IMR-90 (cell line): ENCODE measurements around the gene GALNT9.

ENCODE experiments used
- BHLHE40 ChIP-seq: fragments of 150-350 bp; IDR thresholded peaks from 2 replicates; pipeline ENCODE4 v1.6.1; 2016; ENCODE audit warnings: mild to moderate bottlenecking, low read depth, low read length
- CEBPB ChIP-seq: IDR thresholded peaks from 2 replicates; pipeline ENCODE4 v1.6.1; 2012; ENCODE audit warnings: low read depth, low read length, improper control_type of control experiment
- CHD1 ChIP-seq: IDR thresholded peaks from 2 replicates; pipeline ENCODE4 v1.6.1; 2012; ENCODE audit warnings: low read depth, low read length, improper control_type of control experiment
- MXI1 ChIP-seq: IDR thresholded peaks from 2 replicates; pipeline ENCODE4 v1.6.1; 2012; ENCODE audit warnings: low read depth, mild to moderate bottlenecking, low read length, moderate library complexity, borderline replicate concordance
- POLR2A ChIP-seq: IDR thresholded peaks from 2 replicates; pipeline ENCODE4 v1.6.1; 2012; ENCODE audit warnings: mild to moderate bottlenecking, low read depth, low read length
- RAD21 ChIP-seq: IDR thresholded peaks from 2 replicates; pipeline ENCODE4 v1.6.1; 2012; ENCODE audit warnings: low read length, improper control_type of control experiment
- RCOR1 ChIP-seq: IDR thresholded peaks from 2 replicates; pipeline ENCODE4 v1.6.1; 2012; ENCODE audit warnings: mild to moderate bottlenecking, low read length, improper control_type of control experiment; ENCODE audit not compliant: insufficient replicate concordance
- RFX5 ChIP-seq: IDR thresholded peaks from 2 replicates; pipeline ENCODE4 v1.8.0; 2012; ENCODE audit warnings: low read depth, mild to moderate bottlenecking, low read length, moderate library complexity
- SMC3 ChIP-seq: fragments of 150-350 bp; IDR thresholded peaks from 2 replicates; pipeline ENCODE4 v1.6.1; 2016; ENCODE audit warnings: low read depth, mild to moderate bottlenecking, antibody characterized with exemption, low read length, moderate library complexity
- TF ChIP-seq, protein P1 (sequence below): conservative IDR thresholded peaks from 2 replicates; pipeline ENCODE4 v1.5.1; 2012; ENCODE audit warnings: mild to moderate bottlenecking, low read depth, low read length, improper control_type of control experiment
- TF ChIP-seq, protein P2 (sequence below): fragments of 150-350 bp; IDR thresholded peaks from 2 replicates; pipeline ENCODE4 v1.6.1; 2017; ENCODE audit warnings: mild to moderate bottlenecking, antibody characterized with exemption, low read length, low read depth
- TF ChIP-seq, protein P3 (sequence below): fragments of 150-350 bp; IDR thresholded peaks from 2 replicates; pipeline ENCODE4 v1.6.1; 2016; ENCODE audit warnings: low read depth, mild to moderate bottlenecking, low read length, moderate library complexity, borderline replicate concordance

DNA sequence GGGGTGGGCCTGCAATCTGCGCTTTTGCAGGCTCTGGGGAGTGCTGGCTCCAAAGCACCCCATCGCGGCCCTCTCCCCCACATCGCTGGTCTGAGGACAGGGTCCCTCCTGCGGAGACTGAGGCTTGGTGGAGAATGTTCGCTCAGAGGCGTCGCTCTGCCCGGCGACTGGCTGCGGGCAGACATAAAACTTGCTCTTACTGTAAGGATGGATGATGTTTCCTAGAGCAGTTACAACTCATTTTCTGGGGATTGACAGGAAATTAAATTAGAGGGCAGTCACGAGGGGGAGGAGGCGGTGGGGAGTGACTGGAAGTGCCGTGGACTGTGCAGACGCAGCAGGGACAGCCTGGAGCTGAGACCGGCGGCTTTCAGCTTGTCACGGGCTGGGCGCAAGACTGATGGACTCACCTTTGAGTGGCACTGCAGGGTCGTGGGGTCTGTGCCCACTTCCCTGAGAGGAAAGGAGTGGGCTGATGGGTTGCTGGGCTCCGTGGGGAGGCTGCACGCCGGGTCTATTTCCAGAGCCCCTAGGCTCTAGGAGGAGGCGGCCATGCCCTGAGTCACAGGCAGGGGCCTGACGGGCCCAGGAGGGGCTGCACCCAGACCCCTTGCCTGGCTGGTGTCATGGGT, 152.4 kb downstream of the GALNT9 start:
- TF ChIP-seq RFX5 (no peak), RAD21 (no peak), POLR2A (no peak), SMC3 (no peak), MXI1 (no peak), CEBPB (no peak), BHLHE40 (no peak), RCOR1 (no peak), CHD1 (no peak)
- TF ChIP-seq, protein P1, sequence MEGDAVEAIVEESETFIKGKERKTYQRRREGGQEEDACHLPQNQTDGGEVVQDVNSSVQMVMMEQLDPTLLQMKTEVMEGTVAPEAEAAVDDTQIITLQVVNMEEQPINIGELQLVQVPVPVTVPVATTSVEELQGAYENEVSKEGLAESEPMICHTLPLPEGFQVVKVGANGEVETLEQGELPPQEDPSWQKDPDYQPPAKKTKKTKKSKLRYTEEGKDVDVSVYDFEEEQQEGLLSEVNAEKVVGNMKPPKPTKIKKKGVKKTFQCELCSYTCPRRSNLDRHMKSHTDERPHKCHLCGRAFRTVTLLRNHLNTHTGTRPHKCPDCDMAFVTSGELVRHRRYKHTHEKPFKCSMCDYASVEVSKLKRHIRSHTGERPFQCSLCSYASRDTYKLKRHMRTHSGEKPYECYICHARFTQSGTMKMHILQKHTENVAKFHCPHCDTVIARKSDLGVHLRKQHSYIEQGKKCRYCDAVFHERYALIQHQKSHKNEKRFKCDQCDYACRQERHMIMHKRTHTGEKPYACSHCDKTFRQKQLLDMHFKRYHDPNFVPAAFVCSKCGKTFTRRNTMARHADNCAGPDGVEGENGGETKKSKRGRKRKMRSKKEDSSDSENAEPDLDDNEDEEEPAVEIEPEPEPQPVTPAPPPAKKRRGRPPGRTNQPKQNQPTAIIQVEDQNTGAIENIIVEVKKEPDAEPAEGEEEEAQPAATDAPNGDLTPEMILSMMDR, result no peak
- TF ChIP-seq, protein P2, sequence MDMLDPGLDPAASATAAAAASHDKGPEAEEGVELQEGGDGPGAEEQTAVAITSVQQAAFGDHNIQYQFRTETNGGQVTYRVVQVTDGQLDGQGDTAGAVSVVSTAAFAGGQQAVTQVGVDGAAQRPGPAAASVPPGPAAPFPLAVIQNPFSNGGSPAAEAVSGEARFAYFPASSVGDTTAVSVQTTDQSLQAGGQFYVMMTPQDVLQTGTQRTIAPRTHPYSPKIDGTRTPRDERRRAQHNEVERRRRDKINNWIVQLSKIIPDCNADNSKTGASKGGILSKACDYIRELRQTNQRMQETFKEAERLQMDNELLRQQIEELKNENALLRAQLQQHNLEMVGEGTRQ, result no peak
- TF ChIP-seq, protein P3, sequence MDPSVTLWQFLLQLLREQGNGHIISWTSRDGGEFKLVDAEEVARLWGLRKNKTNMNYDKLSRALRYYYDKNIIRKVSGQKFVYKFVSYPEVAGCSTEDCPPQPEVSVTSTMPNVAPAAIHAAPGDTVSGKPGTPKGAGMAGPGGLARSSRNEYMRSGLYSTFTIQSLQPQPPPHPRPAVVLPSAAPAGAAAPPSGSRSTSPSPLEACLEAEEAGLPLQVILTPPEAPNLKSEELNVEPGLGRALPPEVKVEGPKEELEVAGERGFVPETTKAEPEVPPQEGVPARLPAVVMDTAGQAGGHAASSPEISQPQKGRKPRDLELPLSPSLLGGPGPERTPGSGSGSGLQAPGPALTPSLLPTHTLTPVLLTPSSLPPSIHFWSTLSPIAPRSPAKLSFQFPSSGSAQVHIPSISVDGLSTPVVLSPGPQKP, result no peak
